Left renal pelvis (tissue), 4 donors: Measurements from ENCODE around the gene UBE3C. TPM values are rescaled to one million over a fixed set of nuclear protein-coding genes. Genes with fewer than 3 reads are reported as not detected.

Experiments used
- DNase-seq, 4 donors: peaks; one replicate each; pipeline ENCODE4 v3.0.0-alpha.2; 2013; ENCODE audit warnings: low read depth in 4 of 4, low spot score in 3 of 4
- polyA plus RNA-seq, 4 donors: library from polyadenylated mRNA; unstranded; fragments of 120-200 nt; gene quantifications; one replicate each; pipeline ENCODE4 v1.2.1, GENCODE V29; 2013; ENCODE audit not compliant: insufficient read length in 4 of 4

UBE3C gene
- polyA plus RNA-seq, 4 donors, result 39.6 to 45.3 (median 40.6) TPM

DNA sequence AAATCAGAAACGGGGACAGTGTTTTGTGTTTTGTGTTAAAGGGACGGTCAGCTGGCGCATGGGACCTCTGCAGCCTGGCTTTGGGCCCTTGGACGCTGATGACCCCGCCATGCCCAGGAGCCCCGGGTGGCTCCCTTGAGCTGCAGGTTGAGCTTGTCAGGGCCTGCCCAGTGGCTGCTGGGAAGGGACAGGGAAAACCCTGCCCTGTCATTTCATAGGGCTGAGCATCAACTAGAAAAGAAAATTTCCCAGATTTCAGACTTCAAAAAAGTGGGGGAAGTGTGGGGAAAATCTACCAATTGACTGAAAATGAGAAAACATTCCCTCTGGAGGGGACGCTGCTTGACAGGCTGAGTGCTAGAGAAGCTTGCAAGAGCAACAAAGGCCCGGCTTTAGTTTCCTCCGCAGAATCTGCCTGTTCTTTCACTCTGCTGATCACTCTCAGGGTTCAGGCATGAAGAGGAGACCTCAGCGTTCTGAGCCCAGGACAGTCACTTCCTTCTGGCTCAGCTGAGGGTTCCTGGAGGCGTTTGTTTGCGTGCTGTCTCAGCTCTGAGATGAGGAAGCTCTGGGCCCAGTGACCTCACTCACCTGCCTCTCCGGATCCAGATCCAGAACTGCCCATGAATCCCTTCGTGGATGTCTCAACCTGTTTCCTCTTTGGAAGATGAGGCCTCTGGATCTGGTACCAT lies 179.4 kb downstream of the UBE3C start:
- no peak for DNase-seq

Other genes with a start within 250 kb of the UBE3C start
- 10 to 100 TPM; 39.0 to 53.7 (median 47.3) TPM for gene LMBR1, start 245.7 kb upstream of the UBE3C start, polyA plus RNA-seq
- 10 to 100 TPM; 15.2 to 27.9 (median 21.1) TPM for gene NOM1, start 189.2 kb upstream of the UBE3C start, polyA plus RNA-seq
- gene MNX1, start 128.3 kb upstream of the UBE3C start, polyA plus RNA-seq, result under 1 TPM in 2 of 4 donors, not detected in 2; 0.14 to 0.32 TPM
- gene DNAJB6, start 198.1 kb downstream of the UBE3C start, polyA plus RNA-seq, result 100 to 1,000 TPM; 144 to 171 (median 163) TPM